Suprapubic skin (tissue), 4 donors: ENCODE measurements around the gene PLCB1. TPM values are rescaled to one million over a fixed set of nuclear protein-coding genes. Genes with fewer than 3 reads are reported as not detected.

Experiments
- DNase-seq, 2 donors: peaks; one replicate each; pipeline ENCODE4 v3.0.0-alpha.2; 2019; ENCODE audit warnings: low spot score in 2 of 2
- H3K27ac ChIP-seq: fragments of 200-600 bp; sonication (generic); one replicate; pipeline ENCODE4 v1.5.1; 2019
- H3K27me3 ChIP-seq: fragments of 200-600 bp; sonication (generic); one replicate; pipeline ENCODE4 v1.5.1; 2019
- H3K36me3 ChIP-seq: fragments of 200-600 bp; sonication (generic); one replicate; pipeline ENCODE4 v1.5.1; 2019
- H3K4me1 ChIP-seq: fragments of 200-600 bp; sonication (generic); one replicate; pipeline ENCODE4 v1.5.1; 2019
- H3K4me3 ChIP-seq: fragments of 200-600 bp; sonication (generic); one replicate; pipeline ENCODE4 v1.5.1; 2019; ENCODE audit warnings: mild to moderate bottlenecking
- H3K9me3 ChIP-seq: fragments of 200-600 bp; sonication (generic); one replicate; pipeline ENCODE4 v1.5.1; 2019
- CTCF ChIP-seq, 2 donors: fragments of 200-600 bp in 1 of 2; fragments of 450-650 bp in 1 of 2; sonication (generic) in 1 of 2; IDR thresholded peaks; one replicate each; pipeline ENCODE4 v1.5.1; 2016 to 2019; ENCODE audit warnings: antibody characterized with exemption in 2 of 2, mild to moderate bottlenecking in 1 of 2, moderate library complexity in 1 of 2
- EP300 ChIP-seq: sonication (generic); formaldehyde crosslinking; IDR thresholded peaks from one replicate; pipeline ENCODE4 v1.6.1; 2017; ENCODE audit warnings: antibody characterized with exemption
- POLR2A ChIP-seq, 2 donors: fragments of 450-650 bp; IDR thresholded peaks; one replicate each; pipeline ENCODE4 v1.6.1; 2017; ENCODE audit warnings: antibody characterized with exemption in 2 of 2, mild to moderate bottlenecking in 2 of 2, moderate library complexity in 2 of 2
- POLR2AphosphoS5 ChIP-seq, 3 donors: sonication (generic); formaldehyde crosslinking; IDR thresholded peaks; one replicate each; pipeline ENCODE4 v1.6.1; 2017; ENCODE audit warnings: antibody characterized with exemption in 3 of 3
- WGBS: methylation state at CpG from one replicate; pipeline ENCODE4 v1.1.5; 2018; 5-methylcytosine and 5-hydroxymethylcytosine counted together
- total RNA-seq, 4 donors: library from RNA; depleted of rRNA; stranded (reverse); fragments of >200 nt; gene quantifications; one replicate each; pipeline ENCODE4 v1.1.0, GENCODE V29; 2016

The PLCB1 gene
- total RNA-seq, 4 donors from 2014 or later = 3.9 to 15.6 (median 6.7) TPM

GRCh38 chr20:8788831-8789230 lies 656.8 kb downstream of the PLCB1 start:
- TF ChIP-seq POLR2A (IDR thresholded peaks at IDR 0.05) (no peak), CTCF (IDR thresholded peaks at IDR 0.05) (no peak), EP300 (no peak), POLR2AphosphoS5 (IDR thresholded peaks at IDR 0.05) (no peak)
- no peak for DNase-seq
- Histone ChIP-seq H3K9me3 (no peaks in the 10 kb centered on the region), H3K36me3 (no peaks in the 10 kb centered on the region), H3K27me3 (no peaks in the 10 kb centered on the region), H3K4me1 (no peaks in the 10 kb centered on the region), H3K4me3 (no peak overlapping the region), H3K27ac (no peak overlapping the region)

DNA sequence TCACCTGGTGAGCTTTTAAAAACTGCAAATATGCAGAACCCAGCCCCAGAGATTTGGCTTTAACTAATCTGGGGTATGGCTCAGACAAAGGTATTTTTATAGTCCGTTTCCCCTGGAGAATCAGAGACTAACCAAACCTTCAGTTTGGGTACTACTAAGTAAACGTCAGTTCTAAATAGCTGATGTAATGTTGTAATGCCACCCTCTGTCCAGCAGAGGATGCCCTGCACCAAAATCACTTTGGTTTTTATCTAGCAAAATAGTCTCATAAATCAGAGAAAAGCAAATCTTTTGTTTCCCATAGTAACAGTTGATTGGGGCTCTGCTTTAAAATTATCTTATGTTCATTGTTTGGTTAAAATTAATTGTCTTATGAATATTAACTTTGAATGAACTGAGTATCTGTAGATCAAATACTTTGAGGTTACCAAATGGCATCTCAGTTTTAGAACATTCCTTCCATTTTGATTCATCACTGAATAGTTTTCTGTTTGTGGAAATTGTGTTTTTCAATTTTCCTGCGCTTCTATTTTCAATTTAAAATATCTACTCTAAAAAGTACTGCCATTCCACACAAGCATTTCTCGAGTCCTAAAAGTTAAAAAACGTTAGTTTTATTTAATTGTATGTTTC lies 658.5 kb downstream of the PLCB1 start:
- Histone ChIP-seq H3K27me3 (no peaks in the 10 kb centered on the region), H3K4me1 (no peaks in the 10 kb centered on the region), H3K9me3 (no peaks in the 10 kb centered on the region), H3K36me3 (no peaks in the 10 kb centered on the region), H3K4me3 (no peak overlapping the region), H3K27ac (no peak overlapping the region)
- WGBS = 45% methylated on average over 5 of the region's 5 CpGs
- no peak for DNase-seq
- TF ChIP-seq POLR2A (IDR thresholded peaks at IDR 0.05) = no peak
- no peak for TF ChIP-seq EP300
- peak; percentile 73 to 93 for TF ChIP-seq CTCF (IDR thresholded peaks at IDR 0.05)

DNA sequence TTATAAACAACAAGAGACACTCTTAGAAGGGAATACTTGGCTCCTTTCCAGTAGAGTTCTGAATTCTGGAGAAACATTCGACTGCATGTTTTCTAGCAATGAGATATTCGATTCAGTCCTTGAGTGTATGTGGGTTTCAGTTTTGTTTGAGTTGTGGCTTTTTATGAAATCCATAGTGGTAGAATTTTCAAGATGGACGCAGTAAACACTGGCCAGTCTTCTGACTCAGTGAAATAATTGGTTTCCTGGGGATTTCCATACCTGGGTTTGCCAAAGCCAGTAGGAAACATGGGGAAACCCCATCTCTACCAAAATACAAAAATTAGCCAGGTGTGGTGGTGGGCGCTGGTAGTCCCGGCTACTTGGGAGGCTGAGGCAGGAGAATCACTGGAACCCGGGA lies 663.3 kb downstream of the PLCB1 start:
- Histone ChIP-seq H3K27ac (no peak overlapping the region), H3K4me1 (no peaks in the 10 kb centered on the region), H3K27me3 (no peaks in the 10 kb centered on the region), H3K36me3 (no peaks in the 10 kb centered on the region), H3K4me3 (no peak overlapping the region), H3K9me3 (no peaks in the 10 kb centered on the region)
- WGBS = 68% methylated on average over 6 of the region's 6 CpGs
- TF ChIP-seq EP300 (no peak), POLR2A (IDR thresholded peaks at IDR 0.05) (no peak), POLR2AphosphoS5 (IDR thresholded peaks at IDR 0.05) (no peak), CTCF (IDR thresholded peaks at IDR 0.05) (no peak)
- DNase-seq = no peak

GRCh38 chr20:8796088-8796660 lies 664.1 kb downstream of the PLCB1 start:
- DNase-seq = no peak
- H3K36me3 ChIP-seq = no peaks in the 10 kb centered on the region
- WGBS = 50% methylated on average over 5 of the region's 5 CpGs
- H3K27me3 ChIP-seq = no peaks in the 10 kb centered on the region
- H3K27ac ChIP-seq = no peak overlapping the region
- no peaks in the 10 kb centered on the region for H3K9me3 ChIP-seq
- no peak for TF ChIP-seq EP300
- TF ChIP-seq POLR2A (IDR thresholded peaks at IDR 0.05) = no peak
- no peak for TF ChIP-seq CTCF (IDR thresholded peaks at IDR 0.05)
- no peak for TF ChIP-seq POLR2AphosphoS5 (IDR thresholded peaks at IDR 0.05)
- H3K4me3 ChIP-seq = no peak overlapping the region
- H3K4me1 ChIP-seq = no peaks in the 10 kb centered on the region

DNA sequence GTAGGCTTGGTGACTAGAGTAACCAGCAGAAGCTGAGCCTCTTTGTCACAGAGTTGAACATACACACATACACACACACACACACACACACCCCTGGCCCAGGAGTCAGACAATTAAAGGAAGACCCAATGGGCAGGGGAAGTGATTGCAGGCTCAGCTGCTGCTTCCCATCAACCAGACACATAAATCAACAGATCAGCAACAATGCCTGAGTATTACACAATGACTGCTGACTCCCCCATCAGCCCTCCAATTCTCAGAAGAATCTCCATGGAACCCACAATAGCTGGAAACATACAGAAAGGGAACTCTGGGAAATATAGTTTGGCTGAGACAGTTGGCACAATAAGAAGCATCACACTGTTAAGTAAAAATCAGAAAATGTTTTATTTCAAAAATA lies 666.4 kb downstream of the PLCB1 start:
- no peak for DNase-seq
- H3K27ac ChIP-seq = no peak overlapping the region
- H3K9me3 ChIP-seq = no peaks in the 10 kb centered on the region
- H3K4me1 ChIP-seq = no peaks in the 10 kb centered on the region
- H3K36me3 ChIP-seq = no peaks in the 10 kb centered on the region
- no peaks in the 10 kb centered on the region for H3K27me3 ChIP-seq
- no peak overlapping the region for H3K4me3 ChIP-seq
- TF ChIP-seq POLR2A (IDR thresholded peaks at IDR 0.05) (no peak), POLR2AphosphoS5 (IDR thresholded peaks at IDR 0.05) (no peak), EP300 (no peak), CTCF (IDR thresholded peaks at IDR 0.05) (no peak)
